ENCODE measurements around the gene FBLN5. TPM values are rescaled to one million over a fixed set of nuclear protein-coding genes. Genes with fewer than 3 reads are reported as not detected.
A peak's percentile ranks its signal among the peaks of the same experiment; 100 is the strongest.

The FBLN5 gene
- total RNA-seq, 4 donors from 2014 or later, result 20.3 to 44.3 (median 37.2) TPM

DNA sequence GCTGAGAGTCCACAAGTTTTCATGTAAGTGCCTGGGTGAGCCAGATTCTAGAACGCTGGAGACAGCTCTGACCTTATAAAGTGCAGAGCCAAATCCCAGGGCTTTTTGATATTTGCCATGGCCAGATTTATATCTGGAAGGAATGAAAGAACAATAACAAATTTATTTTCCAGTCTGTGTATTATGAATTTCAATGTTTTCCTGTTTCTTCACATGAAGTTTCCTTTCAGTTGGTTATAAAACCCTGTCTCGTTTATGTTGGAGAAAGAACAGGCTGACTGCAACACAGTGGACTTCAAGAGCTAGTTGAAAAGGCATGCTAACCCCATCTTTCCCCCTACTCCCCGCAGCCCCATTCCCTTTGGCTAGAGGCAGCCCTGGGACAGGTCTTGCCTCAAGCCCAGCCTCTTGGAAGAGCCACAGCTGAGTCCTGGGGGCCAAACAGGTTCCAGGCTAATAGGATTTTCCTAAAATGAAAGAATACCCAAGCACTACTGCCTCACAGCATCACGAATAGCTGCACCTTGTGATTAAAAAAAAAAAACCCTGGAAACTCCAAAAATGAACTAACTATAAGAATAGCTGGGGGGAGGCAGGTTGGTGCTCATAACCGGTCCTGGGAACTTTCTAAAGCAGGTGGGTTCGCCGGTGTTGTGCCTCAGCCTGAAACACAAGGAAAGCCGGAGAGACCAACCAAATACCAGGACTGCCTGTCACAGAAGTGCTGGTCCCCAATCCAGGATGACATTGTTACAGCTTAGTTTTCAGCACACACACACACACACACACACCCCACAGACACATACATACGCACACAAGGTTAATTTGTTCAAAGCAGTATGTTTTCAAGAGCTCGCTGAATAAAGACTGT lies 1.5 kb downstream of the FBLN5 start:
- TF ChIP-seq POLR2AphosphoS5 (IDR thresholded peaks at IDR 0.05) (no peak), EP300 (IDR thresholded peaks at IDR 0.05) (no peak), POLR2A (IDR thresholded peaks at IDR 0.05) (no peak)
- TF ChIP-seq, protein P1, sequence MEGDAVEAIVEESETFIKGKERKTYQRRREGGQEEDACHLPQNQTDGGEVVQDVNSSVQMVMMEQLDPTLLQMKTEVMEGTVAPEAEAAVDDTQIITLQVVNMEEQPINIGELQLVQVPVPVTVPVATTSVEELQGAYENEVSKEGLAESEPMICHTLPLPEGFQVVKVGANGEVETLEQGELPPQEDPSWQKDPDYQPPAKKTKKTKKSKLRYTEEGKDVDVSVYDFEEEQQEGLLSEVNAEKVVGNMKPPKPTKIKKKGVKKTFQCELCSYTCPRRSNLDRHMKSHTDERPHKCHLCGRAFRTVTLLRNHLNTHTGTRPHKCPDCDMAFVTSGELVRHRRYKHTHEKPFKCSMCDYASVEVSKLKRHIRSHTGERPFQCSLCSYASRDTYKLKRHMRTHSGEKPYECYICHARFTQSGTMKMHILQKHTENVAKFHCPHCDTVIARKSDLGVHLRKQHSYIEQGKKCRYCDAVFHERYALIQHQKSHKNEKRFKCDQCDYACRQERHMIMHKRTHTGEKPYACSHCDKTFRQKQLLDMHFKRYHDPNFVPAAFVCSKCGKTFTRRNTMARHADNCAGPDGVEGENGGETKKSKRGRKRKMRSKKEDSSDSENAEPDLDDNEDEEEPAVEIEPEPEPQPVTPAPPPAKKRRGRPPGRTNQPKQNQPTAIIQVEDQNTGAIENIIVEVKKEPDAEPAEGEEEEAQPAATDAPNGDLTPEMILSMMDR (IDR thresholded peaks at IDR 0.05), result no peak
- Histone ChIP-seq H3K27me3 (peaks cover 11% of the 10 kb centered on the region), H3K36me3 (no peaks in the 10 kb centered on the region), H3K27ac (peak overlapping the region; percentile 89), H3K4me1 (peaks cover 15% of the 10 kb centered on the region), H3K9me3 (no peaks in the 10 kb centered on the region), H3K4me3 (peak overlapping the region; percentile 62)
- DNase-seq (ENCODE audit: low spot score in 2 of 2), result no peak
- WGBS, result 55% methylated on average over 10 of the region's 10 CpGs

DNA sequence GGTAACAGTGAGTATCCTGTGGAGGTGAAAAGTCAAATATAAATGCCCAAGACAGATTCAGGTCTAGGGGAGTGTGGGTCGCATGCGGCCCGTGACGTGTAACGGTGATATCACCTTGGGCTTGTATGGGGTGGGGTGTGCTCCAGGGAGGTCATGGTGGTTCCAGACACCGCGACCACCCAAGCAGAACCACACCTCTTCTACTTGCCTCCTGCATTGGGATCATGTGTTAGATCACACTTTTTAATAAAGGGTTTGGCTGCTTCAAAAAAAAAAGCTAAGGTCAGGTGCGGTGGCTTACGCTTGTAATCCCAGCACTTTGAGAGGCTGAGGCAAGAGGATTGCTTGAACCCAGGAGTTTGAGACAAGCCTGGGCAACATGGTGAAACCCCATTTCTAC lies 4.5 kb downstream of the FBLN5 start:
- H3K9me3 ChIP-seq, result no peaks in the 10 kb centered on the region
- H3K27ac ChIP-seq, result no peak overlapping the region
- no peak for DNase-seq (ENCODE audit: low spot score in 2 of 2)
- peaks cover 15% of the 10 kb centered on the region for H3K4me1 ChIP-seq
- peaks cover 4% of the 10 kb centered on the region for H3K36me3 ChIP-seq
- H3K4me3 ChIP-seq, result no peak overlapping the region
- no peak for TF ChIP-seq POLR2AphosphoS5 (IDR thresholded peaks at IDR 0.05)
- no peak for TF ChIP-seq EP300 (IDR thresholded peaks at IDR 0.05)
- TF ChIP-seq, protein P1 (IDR thresholded peaks at IDR 0.05), result no peak
- TF ChIP-seq POLR2A (IDR thresholded peaks at IDR 0.05), result no peak
- peaks cover 11% of the 10 kb centered on the region for H3K27me3 ChIP-seq
- WGBS, result 94% methylated on average over 9 of the region's 9 CpGs

GRCh38 chr14:91942128-91942527 lies 5.4 kb downstream of the FBLN5 start:
- Histone ChIP-seq H3K27me3 (peaks cover 7% of the 10 kb centered on the region), H3K36me3 (peaks cover 4% of the 10 kb centered on the region), H3K4me1 (peaks cover 7% of the 10 kb centered on the region), H3K27ac (no peak overlapping the region), H3K4me3 (no peak overlapping the region), H3K9me3 (no peaks in the 10 kb centered on the region)
- DNase-seq (ENCODE audit: low spot score in 2 of 2), result no peak
- no peak for TF ChIP-seq POLR2A (IDR thresholded peaks at IDR 0.05)
- no CpG with 5 or more reads among the region's 1 CpG for WGBS

- Histone ChIP-seq H3K36me3 (peaks cover 5% of the 10 kb centered on the region), H3K27me3 (no peaks in the 10 kb centered on the region), H3K4me3 (no peak overlapping the region), H3K9me3 (no peaks in the 10 kb centered on the region), H3K27ac (no peak overlapping the region), H3K4me1 (no peaks in the 10 kb centered on the region)
- TF ChIP-seq, protein P1 (IDR thresholded peaks at IDR 0.05), result no peak
- TF ChIP-seq EP300 (IDR thresholded peaks at IDR 0.05) (no peak), POLR2A (IDR thresholded peaks at IDR 0.05) (no peak), POLR2AphosphoS5 (IDR thresholded peaks at IDR 0.05) (no peak)
- 79% methylated on average over 3 of the region's 3 CpGs for WGBS
- DNase-seq (ENCODE audit: low spot score in 2 of 2), result no peak
Measured at GRCh38 chr14:91940209-91940608, 7.3 kb downstream of the FBLN5 start.

DNA sequence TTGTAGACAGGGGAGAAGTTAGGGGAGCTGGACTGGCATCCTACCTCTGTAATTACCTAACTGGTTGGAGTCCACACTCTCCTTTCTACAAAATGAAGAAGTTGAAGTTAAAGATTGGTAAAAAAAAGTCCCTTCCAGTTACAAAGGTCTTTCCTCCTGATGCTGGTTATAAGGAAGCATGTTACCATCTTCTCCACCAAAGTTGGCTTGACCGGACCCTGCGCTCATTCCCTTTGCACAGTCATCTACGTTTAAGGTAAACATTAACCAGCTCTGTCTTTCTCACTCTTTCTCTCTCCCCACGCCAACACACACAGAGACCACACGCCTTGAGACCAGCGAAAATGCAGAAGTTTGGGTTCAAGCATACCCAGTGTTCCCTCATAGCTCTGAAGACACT lies 11.9 kb downstream of the FBLN5 start:
- no peak overlapping the region for H3K4me3 ChIP-seq

More for the DNA sequence above, 11.9 kb downstream of the FBLN5 start:
- no peaks in the 10 kb centered on the region for H3K9me3 ChIP-seq
- no peak for DNase-seq (ENCODE audit: low spot score in 2 of 2)
- no peak for TF ChIP-seq POLR2AphosphoS5 (IDR thresholded peaks at IDR 0.05)
- no peak for TF ChIP-seq EP300 (IDR thresholded peaks at IDR 0.05)
- TF ChIP-seq POLR2A (IDR thresholded peaks at IDR 0.05), result no peak
- TF ChIP-seq, protein P1 (IDR thresholded peaks at IDR 0.05), result no peak
- WGBS, result 93% methylated on average over 6 of the region's 6 CpGs
- peaks cover 8% of the 10 kb centered on the region for H3K36me3 ChIP-seq
- peaks cover 5% of the 10 kb centered on the region for H3K4me1 ChIP-seq
- no peaks in the 10 kb centered on the region for H3K27me3 ChIP-seq
- no peak overlapping the region for H3K27ac ChIP-seq
